Right ventricle myocardium superior (tissue), 1 donor: ENCODE data around the gene UPF1. TPM values are rescaled to one million over a fixed set of nuclear protein-coding genes. Genes with fewer than 3 reads are reported as not detected.

Experiments used
- ATAC-seq: fragments of 200-7000 bp; cut with Tn5 transposase; one replicate; pipeline ENCODE4 v1.9.1; 2020; ENCODE audit warnings: mild to moderate bottlenecking; ENCODE audit not compliant: poor library complexity
- DNase-seq: peaks from one replicate; pipeline ENCODE4 v3.0.0-alpha.2; 2020
- intact Hi-C: fragments of 100-400 bp; cut with DNase I; formaldehyde crosslinking; loops from one replicate; pipeline ENCODE4 v1.11.2; 2022
- long read RNA-seq: library from polyadenylated mRNA; unstranded; transcript quantifications from one replicate; pipeline ENCODE4 v2.0.0, GENCODE V29; 2021
- total RNA-seq: library from RNA; stranded (reverse); fragmentation: NEBNext Ultra II Directional; extraction: Animal tissue kit (Norgen Biotek cat#: 25700); gene quantifications from one replicate; pipeline ENCODE4 v1.2.1, GENCODE V29; 2021
- donor health status: DM: no; HTN: yes; CAD: no; lungs with severe emphysema.

UPF1 gene
- total RNA-seq: 34.2 TPM
- long read RNA-seq, full-length matches to known transcripts: 44 of 93 reads
- long read RNA-seq, partial matches to known transcripts: 40 of 93 reads
- long read RNA-seq, other reads (novel, unspliced or antisense): 9 of 93 reads

DNA sequence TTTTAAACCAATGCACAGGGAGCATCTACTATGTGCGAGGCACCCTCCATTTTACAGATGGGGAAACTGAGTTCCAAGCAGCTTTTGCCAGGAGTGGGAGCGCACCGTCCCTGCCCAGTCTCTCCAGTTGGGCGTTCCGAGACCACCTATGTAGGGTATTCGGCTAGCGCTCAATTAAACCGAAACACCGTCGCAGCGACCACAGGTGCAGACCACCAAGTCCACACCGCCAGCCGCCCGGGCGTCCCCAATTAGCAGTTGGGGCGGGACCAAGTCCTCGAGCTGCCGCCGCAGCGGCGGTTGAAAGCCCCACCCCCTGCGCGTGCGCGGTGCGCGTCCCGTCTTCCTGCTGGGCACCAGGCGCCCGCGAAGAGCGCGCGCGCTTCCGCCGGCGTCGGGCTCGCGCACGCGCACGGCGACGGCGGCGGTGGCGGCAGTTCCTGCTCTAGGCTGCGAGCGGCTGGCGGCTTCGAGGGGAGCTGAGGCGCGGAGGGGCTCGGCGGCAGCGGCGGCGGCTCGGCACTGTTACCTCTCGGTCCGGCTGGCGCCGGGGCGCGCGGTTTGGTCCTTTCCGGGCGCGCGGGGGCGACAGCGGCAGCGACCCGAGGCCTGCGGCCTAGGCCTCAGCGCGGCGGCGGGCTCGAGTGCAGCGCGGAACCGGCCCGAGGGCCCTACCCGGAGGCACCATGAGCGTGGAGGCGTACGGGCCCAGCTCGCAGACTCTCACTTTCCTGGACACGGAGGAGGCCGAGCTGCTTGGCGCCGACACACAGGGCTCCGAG lies at the start of gene UPF1:
Gene UPF1 (plus strand): TSS at position 436 of the 782 bp plus-strand sequence. CDS start 251 bp downstream, at position 687.
- ATAC-seq: peak; percentile 97
- peak; percentile 97 for DNase-seq
- intact Hi-C loops: no loop called here

DNA sequence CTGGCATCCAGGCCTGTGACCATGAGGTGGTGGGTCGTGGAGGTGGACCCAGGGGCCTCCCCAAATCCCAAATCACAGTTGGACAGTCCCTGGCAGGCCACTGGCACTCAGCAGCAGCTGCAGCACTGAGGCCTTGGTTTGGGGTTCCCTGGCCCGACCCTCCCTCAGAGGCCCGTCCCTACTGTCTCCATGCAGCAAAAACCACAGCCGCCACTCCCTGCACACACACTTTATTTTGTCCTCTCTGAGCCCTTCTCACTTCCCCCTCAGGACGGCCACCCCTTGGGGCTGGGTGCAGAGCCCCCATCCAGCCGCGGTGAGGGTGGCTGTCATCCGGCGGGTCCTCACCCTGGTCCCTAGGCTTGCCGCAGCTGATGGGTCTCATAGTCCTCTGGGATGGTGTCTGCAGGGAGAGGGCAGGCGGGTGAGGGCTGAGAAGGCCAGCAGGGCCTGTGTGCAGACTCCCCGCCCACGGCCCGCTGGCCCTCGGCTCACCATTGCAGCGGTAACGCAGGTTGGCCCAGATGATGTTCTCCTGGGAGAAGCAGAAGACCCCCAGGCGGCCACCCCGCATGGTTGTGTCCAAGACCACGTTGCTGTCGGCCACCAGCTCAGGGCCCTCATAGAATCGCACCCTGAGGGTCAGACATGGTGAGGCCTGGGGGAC lies 49.1 kb upstream of the UPF1 start:
- ATAC-seq (no peak), DNase-seq (no peak)
- intact Hi-C loops: no loop called here

DNA sequence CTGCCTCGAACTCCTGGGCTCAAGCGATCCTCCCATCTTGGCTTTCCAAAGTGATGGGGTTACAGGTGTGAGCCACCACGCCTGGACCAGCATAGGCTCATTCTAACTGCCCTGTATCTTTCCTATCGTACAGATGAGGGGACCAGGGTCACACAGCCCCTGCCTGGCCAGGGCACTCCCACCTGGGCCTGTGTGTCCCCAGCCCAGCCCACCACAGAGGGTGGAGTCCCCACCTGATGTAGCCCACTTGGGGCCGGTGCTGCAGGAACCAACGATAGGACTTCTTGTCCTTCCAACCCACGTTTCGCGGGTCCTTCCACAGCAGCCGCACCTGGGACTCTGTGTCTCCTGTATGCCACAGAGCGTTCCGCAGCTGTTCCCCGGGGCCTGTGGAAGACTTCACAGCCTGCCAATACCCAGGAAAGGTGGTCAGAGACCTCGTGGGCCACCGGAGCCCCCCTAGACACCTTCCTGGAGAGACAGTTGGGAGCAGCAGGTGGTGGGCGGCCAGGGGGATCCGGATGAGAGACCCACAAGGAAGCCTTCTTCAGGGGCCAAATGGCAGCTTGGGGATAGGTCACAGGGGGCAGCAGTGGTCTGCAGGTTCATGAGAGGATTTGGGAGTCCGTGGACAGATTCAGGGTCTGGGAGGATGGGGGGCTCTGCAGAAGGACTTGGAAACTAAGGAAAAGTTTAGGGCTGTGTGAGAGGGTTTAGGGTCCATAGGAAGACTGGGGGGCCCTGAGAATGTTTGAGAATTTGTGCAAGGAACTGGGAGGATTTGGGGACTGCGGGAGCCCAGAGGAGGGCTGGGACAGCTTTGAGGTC lies 47.6 kb upstream of the UPF1 start:
- DNase-seq: no peak
- no peak for ATAC-seq
- intact Hi-C loops: no loop called here

DNA sequence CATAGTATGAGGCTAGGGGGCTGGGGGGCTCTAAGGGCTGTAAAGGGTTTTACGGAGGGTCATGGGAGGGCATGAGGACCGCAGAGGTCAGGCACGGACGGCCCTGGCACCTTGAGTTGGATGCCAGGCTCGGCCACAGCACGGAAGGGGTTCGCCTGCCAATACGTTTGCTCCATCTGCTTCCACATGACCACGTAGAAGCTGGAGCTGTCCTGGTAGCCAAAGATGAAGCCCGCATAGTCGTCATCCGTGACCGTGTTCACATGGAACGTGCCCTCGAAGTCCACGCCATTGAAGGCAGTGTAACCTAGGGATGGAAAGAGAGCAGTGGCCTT lies 47.0 kb upstream of the UPF1 start:
- DNase-seq: no peak
- ATAC-seq: no peak
- intact Hi-C loops: no loop called here

DNA sequence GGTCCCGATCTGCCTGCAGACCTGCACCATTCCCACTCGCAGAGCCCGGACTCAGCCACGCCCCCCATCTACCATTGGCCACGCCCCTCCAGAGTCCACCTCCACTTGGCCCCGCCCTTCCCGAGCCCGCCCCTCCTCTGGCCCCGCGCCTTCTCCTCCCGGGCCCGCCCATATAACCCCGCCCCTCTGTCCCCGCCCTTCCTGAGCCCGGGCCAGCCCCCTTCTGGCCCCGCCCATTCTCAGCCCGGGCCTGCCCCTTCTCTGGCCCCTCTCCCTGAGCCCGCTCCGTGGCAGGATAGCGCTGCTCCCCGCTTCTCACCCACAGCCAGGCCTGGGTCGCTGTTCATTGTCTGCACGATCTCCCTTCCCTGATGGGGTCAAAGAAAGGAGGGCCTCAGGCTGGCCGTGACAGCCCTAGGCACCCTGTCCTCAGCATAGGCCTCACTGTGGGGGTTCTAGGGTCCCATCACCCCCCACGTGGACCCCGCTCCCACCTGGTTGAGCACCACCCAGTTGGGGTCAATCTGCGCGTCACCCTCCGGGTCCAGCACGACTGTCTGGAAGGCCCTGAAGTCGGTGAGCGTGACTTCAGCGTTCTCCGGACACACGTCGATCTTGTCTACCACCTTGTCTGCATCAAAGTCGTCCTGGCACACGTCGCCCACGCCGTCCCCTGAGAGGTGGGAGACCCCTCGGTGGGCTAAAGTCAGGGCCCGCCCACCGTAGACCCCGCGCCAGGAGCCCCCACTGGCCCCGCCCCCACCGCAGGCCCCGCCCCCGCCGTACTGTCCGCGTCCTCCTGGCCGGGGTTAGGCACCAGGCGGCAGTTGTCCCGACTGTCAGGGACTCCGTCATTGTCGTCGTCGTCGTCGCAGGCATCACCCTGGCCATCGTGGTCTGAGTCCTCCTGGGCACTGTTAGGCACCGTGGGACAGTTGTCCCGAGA lies 46.3 kb upstream of the UPF1 start:
- DNase-seq (peak; percentile 86), ATAC-seq (peak; percentile 69)
- intact Hi-C loops: no loop called here

DNA sequence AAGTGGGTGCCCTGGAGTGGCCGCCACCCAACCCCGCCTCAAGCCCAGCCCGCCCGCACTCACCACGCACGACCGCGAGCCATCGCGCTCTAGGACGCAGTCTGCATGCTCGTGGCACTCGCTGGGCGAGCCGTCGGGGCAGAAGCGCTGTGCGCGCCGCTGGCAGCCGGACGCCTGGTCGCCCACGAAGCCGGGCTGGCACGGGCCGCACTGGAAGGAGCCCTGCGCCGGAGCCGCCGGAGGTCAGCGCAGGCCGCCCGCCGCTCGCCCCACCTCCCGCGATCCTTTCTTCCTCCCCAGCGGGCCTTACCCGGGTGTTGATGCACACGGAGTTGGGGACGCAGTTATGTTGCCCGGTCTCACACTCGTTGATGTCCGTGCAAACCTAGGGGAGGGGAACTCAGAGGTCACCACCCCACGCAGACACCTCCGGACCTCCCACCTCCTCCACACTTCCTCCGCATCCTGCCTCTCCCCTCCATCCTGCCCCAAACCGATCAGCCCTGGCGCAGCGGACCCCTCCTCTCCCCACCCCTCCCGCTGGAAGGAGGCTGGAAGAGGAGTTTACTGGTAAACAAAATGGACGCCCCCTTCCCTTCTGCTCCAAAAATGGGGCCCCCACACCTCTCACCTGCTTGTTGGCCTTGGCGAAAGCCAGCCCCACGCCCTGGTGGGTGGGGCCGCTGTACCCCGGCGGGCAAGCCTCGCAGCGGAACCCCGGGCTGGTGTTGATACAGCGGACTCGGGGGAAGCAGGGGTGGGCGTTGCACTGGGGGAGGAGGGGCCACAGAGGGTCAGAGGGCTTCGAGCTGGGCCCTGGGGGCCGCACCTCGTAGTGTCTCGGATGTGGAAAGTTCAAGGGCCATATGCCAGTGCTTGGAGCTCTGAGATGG lies 43.0 kb upstream of the UPF1 start:
- intact Hi-C loops: no loop called here
- ATAC-seq: no peak
- DNase-seq: no peak

DNA sequence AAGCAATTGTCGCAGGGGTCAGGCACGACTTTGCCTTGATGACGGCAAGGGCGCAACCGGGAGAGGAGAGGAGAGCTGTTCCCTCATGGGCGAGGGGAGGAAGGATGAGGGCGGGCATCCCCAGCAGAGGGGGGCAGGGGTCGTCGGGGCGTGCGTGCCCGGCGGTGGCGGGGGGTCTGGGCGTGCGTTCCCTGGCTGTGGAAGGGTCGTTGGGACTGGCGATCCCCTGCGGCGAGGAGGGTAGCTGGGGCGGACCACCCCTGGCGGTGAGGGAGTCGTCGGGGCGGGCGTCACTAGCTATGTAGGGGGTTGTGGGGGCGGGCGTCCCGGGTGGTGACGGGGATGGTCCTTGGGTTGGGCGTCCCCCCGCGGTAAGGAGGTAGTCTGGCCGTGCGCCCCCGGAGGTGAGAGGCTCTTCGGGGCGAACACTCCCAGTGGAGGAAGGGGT lies 42.3 kb upstream of the UPF1 start:
- intact Hi-C loops: no loop called here
- DNase-seq: no peak
- ATAC-seq: no peak

DNA sequence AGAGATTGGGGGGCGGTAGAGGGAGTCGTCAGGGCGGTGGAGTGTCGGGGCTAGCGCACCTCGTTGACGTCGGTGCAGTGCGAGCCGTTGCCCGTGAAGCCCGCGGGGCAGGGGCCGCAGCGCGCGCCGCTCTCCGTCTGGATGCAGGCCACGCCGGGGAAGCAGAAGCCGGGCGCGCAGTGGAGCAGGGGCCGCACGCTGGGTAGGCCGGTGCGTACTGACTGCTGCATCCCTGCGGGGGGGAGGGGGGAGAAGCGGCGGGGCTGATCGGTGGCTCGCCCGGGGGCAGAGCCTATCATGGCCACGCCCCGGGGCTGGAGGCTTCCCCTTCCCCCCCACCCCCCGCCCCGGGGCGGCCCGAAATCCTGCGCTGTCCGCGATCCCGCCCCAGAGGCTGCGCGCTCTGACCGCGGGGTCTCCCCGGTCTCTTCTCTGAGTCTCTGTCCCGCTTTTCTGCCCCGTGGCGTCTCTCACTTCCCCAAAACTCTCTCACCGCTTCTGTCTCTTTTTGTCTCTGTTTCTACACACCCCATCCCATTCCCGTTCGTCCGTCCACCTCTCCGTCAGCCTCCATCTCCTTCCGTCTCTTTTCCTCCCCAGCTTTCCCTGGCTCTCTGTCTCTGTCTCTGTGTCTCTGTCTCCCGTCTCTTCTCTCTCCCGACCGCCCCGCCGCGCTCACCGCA lies 41.7 kb upstream of the UPF1 start:
- DNase-seq (no peak), ATAC-seq (peak; percentile 14)
- intact Hi-C loops: no loop called here

DNA sequence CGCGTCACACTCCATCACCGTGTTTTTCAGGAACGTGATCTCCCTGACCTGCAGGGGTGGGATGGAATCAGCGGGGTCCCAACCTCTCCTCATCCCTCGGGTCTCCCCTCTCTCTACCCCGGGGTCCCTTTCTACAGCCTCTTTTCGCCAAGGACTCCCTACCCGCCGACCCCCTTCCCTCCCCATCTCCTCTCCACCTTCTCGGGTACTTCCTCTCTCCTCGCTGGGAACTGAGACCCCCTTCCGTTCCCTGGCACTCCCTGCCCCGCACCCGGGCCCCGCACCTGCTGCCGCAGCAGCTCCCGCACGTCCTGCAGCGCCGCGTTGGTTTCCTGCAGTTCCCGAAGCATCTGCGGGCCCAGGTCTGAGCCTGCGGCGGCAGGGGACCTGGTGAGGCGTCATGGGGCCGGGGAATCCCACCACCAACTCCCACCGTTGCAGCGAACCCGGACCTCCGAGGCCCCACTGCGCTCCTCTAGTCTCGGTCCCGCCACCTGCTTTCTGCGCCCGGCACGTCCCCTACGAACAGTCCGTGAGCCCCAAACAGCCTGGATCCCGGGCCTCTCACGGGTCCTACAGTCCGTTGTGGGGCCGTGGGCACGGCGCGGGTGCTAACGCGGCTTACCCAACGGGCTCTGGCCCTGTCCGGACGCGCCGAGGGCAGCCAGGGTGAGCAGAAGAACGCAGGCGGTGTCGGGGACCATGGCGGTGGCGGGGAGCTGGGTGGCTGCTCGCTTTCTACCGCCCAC lies 41.0 kb upstream of the UPF1 start, which contains the start of gene COMP:
Gene COMP (minus strand): TSS at position 740 of the 749 bp plus-strand sequence. CDS start 36 bp downstream, at position 704.
- intact Hi-C loops: no loop called here
- ATAC-seq: no peak
- DNase-seq: no peak

DNA sequence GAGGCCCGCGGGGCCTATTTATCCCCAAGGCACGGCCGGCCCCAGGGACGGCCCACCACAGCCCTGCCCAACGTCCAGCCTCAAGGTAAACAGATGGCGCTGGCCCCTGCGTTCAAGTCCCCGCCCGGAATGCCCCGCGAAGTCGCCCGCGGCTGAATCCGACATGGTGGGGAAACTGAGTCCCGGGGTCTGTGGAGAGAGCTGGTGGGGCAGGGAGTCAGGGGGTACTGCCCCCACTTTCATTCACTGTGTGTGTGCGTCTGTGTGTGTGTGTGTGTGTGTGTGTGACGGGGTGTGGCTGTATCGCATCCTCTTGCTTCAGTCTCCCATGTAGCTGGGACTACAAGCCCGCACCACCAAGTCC lies 40.5 kb upstream of the UPF1 start:
- DNase-seq: no peak
- intact Hi-C loops: no loop called here
- ATAC-seq: no peak

DNA sequence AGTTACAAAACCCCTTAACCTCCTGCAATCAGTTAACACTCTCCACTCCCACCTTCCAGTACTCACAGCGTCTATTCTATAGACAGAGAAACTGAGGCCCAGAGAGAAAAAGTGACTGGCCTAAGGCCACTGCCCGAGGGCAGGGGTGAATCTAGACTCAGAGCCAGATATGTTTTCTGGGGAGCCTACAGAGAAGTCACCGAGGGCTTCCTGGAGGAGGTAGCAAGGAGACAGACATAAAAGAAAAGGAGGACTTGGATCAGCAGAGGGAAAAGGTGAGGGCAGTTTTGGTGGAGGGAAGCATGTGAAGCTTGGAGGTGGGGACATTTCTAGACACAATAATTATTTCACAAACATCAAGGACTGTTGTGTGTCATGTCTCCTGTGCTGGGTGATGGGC lies 39.1 kb upstream of the UPF1 start:
- DNase-seq (no peak), ATAC-seq (no peak)
- intact Hi-C loops: no loop called here

DNA sequence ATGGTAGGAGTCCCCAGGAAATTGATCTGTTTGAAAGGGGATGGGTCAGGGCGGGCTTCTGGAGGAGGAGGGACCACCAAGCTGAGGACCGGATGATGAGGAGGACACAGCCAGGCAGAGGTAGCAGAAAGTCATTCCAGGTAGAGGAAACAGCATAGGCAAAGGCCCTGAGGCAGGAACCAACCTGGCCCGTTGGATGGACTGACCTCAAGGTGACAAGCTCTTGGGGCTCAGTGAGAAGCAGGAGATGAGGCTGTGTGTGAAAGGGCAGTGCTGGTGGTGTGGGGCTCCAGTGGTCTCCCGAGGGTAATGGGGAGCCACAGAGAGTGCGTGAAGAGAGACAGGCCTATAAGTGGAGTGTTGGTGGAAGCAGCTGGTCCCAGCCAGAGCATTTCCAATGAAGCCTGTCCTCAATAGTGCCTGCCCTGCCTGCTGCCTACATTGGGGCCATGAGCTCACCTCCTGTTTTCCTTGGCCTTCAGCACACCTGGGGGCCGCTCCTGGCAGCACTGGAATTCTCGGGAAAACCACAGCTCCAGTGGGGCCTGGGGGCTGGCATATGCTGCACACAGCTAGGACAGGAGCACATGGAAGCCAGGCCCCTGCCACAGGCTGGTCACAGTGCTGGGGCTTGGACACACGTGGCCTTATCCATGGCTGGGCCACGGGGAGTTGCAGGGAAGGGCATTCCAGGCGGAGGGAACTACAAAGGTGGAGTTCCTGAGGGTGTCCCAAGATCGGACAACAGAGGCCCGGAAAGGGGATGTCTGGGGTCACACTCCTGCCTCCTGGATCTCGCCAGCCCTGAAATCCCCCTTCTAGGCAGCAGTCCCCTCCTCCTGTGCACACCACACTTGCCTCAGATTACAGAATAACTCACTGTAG lies 38.4 kb upstream of the UPF1 start:
- ATAC-seq: no peak
- intact Hi-C loops: no loop called here
- no peak for DNase-seq

DNA sequence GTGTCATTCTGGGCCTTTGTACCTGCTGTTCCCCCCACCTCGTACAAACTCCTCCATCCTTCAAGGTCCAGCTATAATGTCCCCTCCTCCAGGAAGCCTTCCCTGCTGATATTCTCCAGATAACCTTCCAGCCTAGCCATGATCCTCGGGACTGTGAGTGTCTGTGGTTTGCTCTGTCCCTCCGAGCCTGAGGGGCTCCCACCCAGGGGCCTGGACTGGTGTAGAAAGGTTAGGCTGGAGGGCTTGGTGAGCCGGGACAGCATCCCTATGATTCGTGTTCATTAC lies 37.8 kb upstream of the UPF1 start:
- ATAC-seq (no peak), DNase-seq (no peak)
- intact Hi-C loops: no loop called here

DNA sequence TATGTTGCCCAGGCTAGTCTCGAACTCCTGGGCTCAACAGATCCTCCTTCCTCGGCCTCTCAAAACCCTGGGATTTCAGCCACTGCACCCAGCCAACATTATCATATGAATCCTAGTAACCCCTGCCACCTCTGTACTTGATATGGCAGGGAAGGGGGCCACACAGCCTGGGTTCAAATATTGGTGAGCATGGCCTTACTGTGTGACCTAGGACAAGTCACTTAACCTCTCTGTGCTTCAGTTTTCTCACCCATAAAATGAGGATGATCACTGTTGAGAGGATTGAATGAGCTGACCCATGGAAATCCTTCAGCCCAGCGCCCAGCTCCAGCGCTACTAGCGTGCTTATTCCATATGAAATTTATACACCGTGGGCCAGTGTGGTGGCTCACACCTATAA lies 37.1 kb upstream of the UPF1 start:
- DNase-seq (no peak), ATAC-seq (no peak)
- intact Hi-C loops: no loop called here

DNA sequence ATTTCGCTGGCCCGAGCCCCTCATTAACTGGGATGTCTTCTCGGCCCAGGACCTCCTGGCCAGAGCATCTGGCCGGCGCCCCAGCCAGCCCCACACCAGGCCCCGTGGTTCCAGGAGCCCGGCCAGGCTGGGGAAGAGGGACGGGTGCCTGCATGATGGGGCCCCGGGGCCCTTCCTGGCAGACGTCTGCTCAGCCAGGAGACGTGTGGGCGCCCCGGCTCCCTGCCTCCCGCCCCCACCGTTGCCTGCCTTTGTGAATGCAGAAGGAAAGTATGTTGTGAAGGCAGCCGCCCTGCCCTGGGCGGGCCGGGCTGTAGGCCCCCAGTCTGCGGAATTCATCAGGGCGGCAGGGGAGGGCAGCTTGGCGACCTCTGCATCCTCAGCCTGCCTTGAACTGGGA lies 36.2 kb upstream of the UPF1 start:
- ATAC-seq (no peak), DNase-seq (no peak)
- intact Hi-C loops: no loop called here
